ENCODE results near the gene PBX2. TPM values are rescaled to one million over a fixed set of nuclear protein-coding genes. Genes with fewer than 3 reads are reported as not detected.
A peak's percentile ranks its signal among the peaks of the same experiment; 100 is the strongest.
"Not testable (repeated sequence)": the region's sequence is repeated elsewhere in the genome, so short reads cannot be mapped to it uniquely, and the experiment has no call there.

The PBX2 gene
- total and polyA plus RNA-seq, 2 donors (not counting 1 experiment from before 2014, with no cell fraction given): 35.0 to 39.4 TPM

DNA sequence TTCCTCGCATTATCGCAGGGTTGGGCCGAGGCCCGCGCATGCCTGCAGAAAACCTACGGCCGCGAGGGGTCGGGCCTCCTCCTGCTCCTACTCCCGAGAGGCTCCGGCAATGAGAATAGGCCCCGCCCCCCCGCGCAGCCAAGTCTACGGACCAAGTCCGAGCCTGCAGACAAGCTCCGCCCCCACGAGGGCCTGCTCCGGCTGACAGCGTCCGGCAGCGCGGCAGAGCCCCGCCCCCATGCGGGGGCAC, 5.6 kb upstream of the PBX2 start:
- H3K9me3 ChIP-seq (ENCODE audit: control insufficient read depth, insufficient read depth, low read depth, low read length): no peaks in the 10 kb centered on the region
- no peaks in the 10 kb centered on the region for H3K79me2 ChIP-seq (ENCODE audit: control insufficient read depth, insufficient read depth, low read length)
- H3K4me1 ChIP-seq (ENCODE audit: control insufficient read depth, extremely low read depth, insufficient read depth, low read length): peaks cover 11% of the 10 kb centered on the region
- H3K36me3 ChIP-seq (ENCODE audit: control insufficient read depth, insufficient read depth, low read length): no peaks in the 10 kb centered on the region
- H4K20me1 ChIP-seq (ENCODE audit: control insufficient read depth, extremely low read depth, insufficient read depth, low read length): no peaks in the 10 kb centered on the region
- H3K4me2 ChIP-seq (ENCODE audit: extremely low read depth, insufficient read depth, low read length): no peak overlapping the region
- peak; percentile 100 for DNase-seq (ENCODE audit: low read depth in 2 of 2)
- peak overlapping the region; percentile 99 for H3K27ac ChIP-seq (ENCODE audit: insufficient read depth, low read length)
- no peak for TF ChIP-seq EZH2 (IDR thresholded peaks at IDR 0.05; ENCODE audit: low read length, missing control alignments)
- TF ChIP-seq CTCF (conservative IDR thresholded peaks at IDR 0.05 in 1 of 2, IDR thresholded peaks at IDR 0.05 in 1 of 2; ENCODE audit: low read depth in 1 of 2, low read length in 2 of 2): peak in 1 of 2 donors; percentile 42
- H3K4me3 ChIP-seq (replicated peaks in 1 of 4; ENCODE audit: control extremely low read depth in 1 of 4, insufficient read depth in 1 of 4, low read depth in 3 of 4, low read length in 4 of 4): peak overlapping the region in 1 of 4 experiments; percentile 90
- no peak overlapping the region for H2AFZ ChIP-seq (ENCODE audit: low read length)
- H3K27me3 ChIP-seq (ENCODE audit: control insufficient read depth, insufficient read depth, low read length): peaks cover under 1% of the 10 kb centered on the region
- no peak overlapping the region for H3K9ac ChIP-seq (ENCODE audit: insufficient read depth, low read length)

GRCh38 chr6:32194825-32195651, 5.0 kb upstream of the PBX2 start:
- Histone ChIP-seq H2AFZ (ENCODE audit: low read length) (peak overlapping the region; percentile 44), H3K4me2 (ENCODE audit: extremely low read depth, insufficient read depth, low read length) (peak overlapping the region; percentile 75), H3K9ac (ENCODE audit: insufficient read depth, low read length) (peak overlapping the region; percentile 60), H3K9me3 (ENCODE audit: control insufficient read depth, insufficient read depth, low read depth, low read length) (no peaks in the 10 kb centered on the region), H4K20me1 (ENCODE audit: control insufficient read depth, extremely low read depth, insufficient read depth, low read length) (no peaks in the 10 kb centered on the region), H3K4me3 (replicated peaks in 1 of 4; ENCODE audit: control extremely low read depth in 1 of 4, insufficient read depth in 1 of 4, low read depth in 3 of 4, low read length in 4 of 4) (peak overlapping the region; percentile 48 to 77 (median 56)), H3K27ac (ENCODE audit: insufficient read depth, low read length) (peak overlapping the region; percentile 89), H3K4me1 (ENCODE audit: control insufficient read depth, extremely low read depth, insufficient read depth, low read length) (peaks cover 14% of the 10 kb centered on the region), H3K27me3 (ENCODE audit: control insufficient read depth, insufficient read depth, low read length) (no peaks in the 10 kb centered on the region), H3K36me3 (ENCODE audit: control insufficient read depth, insufficient read depth, low read length) (no peaks in the 10 kb centered on the region), H3K79me2 (ENCODE audit: control insufficient read depth, insufficient read depth, low read length) (no peaks in the 10 kb centered on the region)
- DNase-seq (ENCODE audit: low read depth in 2 of 2): peak; percentile 45 to 73
- no peak for TF ChIP-seq EZH2 (IDR thresholded peaks at IDR 0.05; ENCODE audit: low read length, missing control alignments)
- peak; percentile 61 to 67 for TF ChIP-seq CTCF (conservative IDR thresholded peaks at IDR 0.05 in 1 of 2, IDR thresholded peaks at IDR 0.05 in 1 of 2; ENCODE audit: low read depth in 1 of 2, low read length in 2 of 2)

DNA sequence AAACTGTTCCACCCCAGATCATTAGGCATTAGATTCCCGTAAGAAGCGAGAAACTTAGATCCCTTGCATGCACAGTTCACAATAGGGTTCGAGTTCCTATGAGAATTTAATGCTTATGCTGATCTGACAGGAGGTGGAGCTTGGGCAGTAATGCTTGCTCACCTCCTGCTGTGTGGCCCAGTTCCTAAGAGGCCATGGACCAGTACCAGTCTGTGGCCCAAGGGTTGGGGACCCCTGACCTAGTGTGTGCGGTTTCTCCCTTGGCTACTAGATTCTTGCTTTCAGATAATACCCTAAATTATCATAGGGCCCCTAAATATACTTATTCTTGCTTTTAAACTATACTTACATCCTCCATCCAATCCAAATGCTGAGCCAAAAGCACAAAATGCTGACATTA, 4.4 kb upstream of the PBX2 start:
- no peak overlapping the region for H3K4me3 ChIP-seq (replicated peaks in 1 of 4; ENCODE audit: control extremely low read depth in 1 of 4, insufficient read depth in 1 of 4, low read depth in 3 of 4, low read length in 4 of 4)
- no peaks in the 10 kb centered on the region for H3K36me3 ChIP-seq (ENCODE audit: control insufficient read depth, insufficient read depth, low read length)
- no peak overlapping the region for H3K9ac ChIP-seq (ENCODE audit: insufficient read depth, low read length)
- no peak overlapping the region for H3K4me2 ChIP-seq (ENCODE audit: extremely low read depth, insufficient read depth, low read length)
- no peaks in the 10 kb centered on the region for H3K27me3 ChIP-seq (ENCODE audit: control insufficient read depth, insufficient read depth, low read length)
- H2AFZ ChIP-seq (ENCODE audit: low read length): no peak overlapping the region
- H3K9me3 ChIP-seq (ENCODE audit: control insufficient read depth, insufficient read depth, low read depth, low read length): no peaks in the 10 kb centered on the region
- TF ChIP-seq EZH2 (IDR thresholded peaks at IDR 0.05; ENCODE audit: low read length, missing control alignments) (no peak), CTCF (conservative IDR thresholded peaks at IDR 0.05 in 1 of 2, IDR thresholded peaks at IDR 0.05 in 1 of 2; ENCODE audit: low read depth in 1 of 2, low read length in 2 of 2) (no peak)
- H3K79me2 ChIP-seq (ENCODE audit: control insufficient read depth, insufficient read depth, low read length): peaks cover 2% of the 10 kb centered on the region
- H3K4me1 ChIP-seq (ENCODE audit: control insufficient read depth, extremely low read depth, insufficient read depth, low read length): peaks cover 14% of the 10 kb centered on the region
- H3K27ac ChIP-seq (ENCODE audit: insufficient read depth, low read length): no peak overlapping the region
- H4K20me1 ChIP-seq (ENCODE audit: control insufficient read depth, extremely low read depth, insufficient read depth, low read length): no peaks in the 10 kb centered on the region
- no peak for DNase-seq (ENCODE audit: low read depth in 2 of 2)

DNA sequence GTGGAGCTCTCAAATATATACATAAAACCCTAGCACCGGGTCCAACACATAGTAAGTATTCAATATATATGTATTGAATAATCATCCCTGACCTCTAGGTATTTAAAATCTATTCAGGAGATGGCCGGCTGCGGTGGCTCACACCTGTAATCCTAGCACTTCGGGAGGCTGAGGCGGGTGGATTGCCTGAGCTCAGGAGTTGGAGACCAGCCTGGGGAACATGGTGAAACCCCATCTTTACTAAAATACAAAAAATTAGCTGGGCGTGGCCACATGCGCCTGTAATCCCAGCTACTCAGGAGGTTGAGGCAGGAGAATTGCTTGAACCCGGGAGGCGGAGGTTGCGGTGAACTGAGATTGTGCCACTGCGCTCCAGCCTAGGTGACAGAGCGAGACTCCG, 3.1 kb upstream of the PBX2 start:
- DNase-seq (ENCODE audit: low read depth in 2 of 2); H3K4me3 ChIP-seq (replicated peaks in 1 of 4; ENCODE audit: control extremely low read depth in 1 of 4, insufficient read depth in 1 of 4, low read depth in 3 of 4, low read length in 4 of 4); H3K9ac ChIP-seq (ENCODE audit: insufficient read depth, low read length); H3K9me3 ChIP-seq (ENCODE audit: control insufficient read depth, insufficient read depth, low read depth, low read length); H3K27ac ChIP-seq (ENCODE audit: insufficient read depth, low read length); H3K4me2 ChIP-seq (ENCODE audit: extremely low read depth, insufficient read depth, low read length); H4K20me1 ChIP-seq (ENCODE audit: control insufficient read depth, extremely low read depth, insufficient read depth, low read length); H3K36me3 ChIP-seq (ENCODE audit: control insufficient read depth, insufficient read depth, low read length); H3K27me3 ChIP-seq (ENCODE audit: control insufficient read depth, insufficient read depth, low read length): not testable (repeated sequence)
- Histone ChIP-seq H3K79me2 (ENCODE audit: control insufficient read depth, insufficient read depth, low read length) (peaks cover 13% of the 10 kb centered on the region), H2AFZ (ENCODE audit: low read length) (peak overlapping the region; percentile 84), H3K4me1 (ENCODE audit: control insufficient read depth, extremely low read depth, insufficient read depth, low read length) (peaks cover 17% of the 10 kb centered on the region)

Measured in fibroblast of lung (primary cell).